Measurements from ENCODE around the gene TAGAP. TPM values are rescaled to one million over a fixed set of nuclear protein-coding genes. Genes with fewer than 3 reads are reported as not detected.
"Not testable (repeated sequence)": the region's sequence is repeated elsewhere in the genome, so short reads cannot be mapped to it uniquely, and the experiment has no call there.

Gene TAGAP
- total RNA-seq, 1 donor from 2014 or later, result 17.1 TPM

- ATAC-seq, result no peak
- intact Hi-C loops (cut with DNase I), result no loop called here
- H3K4me1 ChIP-seq, result peaks cover 2% of the 10 kb centered on the region
- H3K36me3 ChIP-seq, result no peaks in the 10 kb centered on the region
- no peak for DNase-seq
- no peaks in the 10 kb centered on the region for H3K9me3 ChIP-seq
- no peak overlapping the region for H3K4me3 ChIP-seq
- H3K27me3 ChIP-seq (ENCODE audit: low read depth), result no peaks in the 10 kb centered on the region
- TF ChIP-seq CTCF (IDR thresholded peaks at IDR 0.05), result no peak
- H3K27ac ChIP-seq, result no peak overlapping the region
Measured at GRCh38 chr6:158993639-158994038, 51.2 kb downstream of the TAGAP start.

GRCh38 chr6:158991017-158991723 lies 53.6 kb downstream of the TAGAP start:
- Histone ChIP-seq H3K4me1 (no peaks in the 10 kb centered on the region), H3K27ac (no peak overlapping the region), H3K4me3 (no peak overlapping the region), H3K27me3 (ENCODE audit: low read depth) (no peaks in the 10 kb centered on the region), H3K36me3 (no peaks in the 10 kb centered on the region), H3K9me3 (no peaks in the 10 kb centered on the region)
- ATAC-seq (no peak), DNase-seq (no peak)
- TF ChIP-seq CTCF (IDR thresholded peaks at IDR 0.05), result no peak
- intact Hi-C loops (cut with DNase I), result no loop called here

GRCh38 chr6:158989711-158990110 lies 55.1 kb downstream of the TAGAP start:
- ATAC-seq, result not testable (repeated sequence)

GRCh38 chr6:158988477-158988876 lies 56.3 kb downstream of the TAGAP start:
- intact Hi-C loops (cut with DNase I), result no loop called here
- H3K4me1 ChIP-seq, result no peaks in the 10 kb centered on the region
- H3K9me3 ChIP-seq, result no peaks in the 10 kb centered on the region
- no peak overlapping the region for H3K27ac ChIP-seq
- no peak overlapping the region for H3K4me3 ChIP-seq
- DNase-seq (no peak), ATAC-seq (no peak)
- no peaks in the 10 kb centered on the region for H3K36me3 ChIP-seq
- H3K27me3 ChIP-seq (ENCODE audit: low read depth), result no peaks in the 10 kb centered on the region
- TF ChIP-seq CTCF (IDR thresholded peaks at IDR 0.05), result no peak

More at GRCh38 chr6:158989711-158990110, 55.1 kb downstream of the TAGAP start:
- H3K9me3 ChIP-seq; H3K27me3 ChIP-seq (ENCODE audit: low read depth); H3K4me3 ChIP-seq; H3K4me1 ChIP-seq; H3K27ac ChIP-seq; H3K36me3 ChIP-seq; DNase-seq; intact Hi-C loops (cut with DNase I): not testable (repeated sequence)

GRCh38 chr6:158987657-158988056 lies 57.1 kb downstream of the TAGAP start:
- Histone ChIP-seq H3K9me3 (no peaks in the 10 kb centered on the region), H3K36me3 (no peaks in the 10 kb centered on the region), H3K27me3 (ENCODE audit: low read depth) (no peaks in the 10 kb centered on the region), H3K27ac (no peak overlapping the region), H3K4me1 (no peaks in the 10 kb centered on the region), H3K4me3 (no peak overlapping the region)
- no peak for TF ChIP-seq CTCF (IDR thresholded peaks at IDR 0.05)
- DNase-seq, result no peak
- intact Hi-C loops (cut with DNase I), result no loop called here
- ATAC-seq, result no peak

Other genes starting within 250 kb of the TAGAP start
- 254 TPM for gene EZR, start 225.6 kb downstream of the TAGAP start, total RNA-seq
- gene RSPH3, start 44.8 kb downstream of the TAGAP start, total RNA-seq, result 24.2 TPM
- gene FNDC1, start 124.4 kb upstream of the TAGAP start, total RNA-seq, result 0.44 TPM